Fibroblast of lung (primary cell): ENCODE data around the gene COL24A1.

Experiments used
- CTCF ChIP-seq, 2 donors: IDR thresholded peaks in 1 of 2; conservative IDR thresholded peaks in 1 of 2; 1 replicate in 1 of 2; 2 replicates in 1 of 2; pipeline ENCODE4 v1.5.1; 2011 to 2012; ENCODE audit warnings: low read length in 2 of 2, control low read depth in 1 of 2, inconsistent platforms in 1 of 2, low read depth in 1 of 2, mild to moderate bottlenecking in 1 of 2
- EZH2 ChIP-seq: IDR thresholded peaks from 2 replicates; pipeline ENCODE4 v1.5.1; 2012; ENCODE audit warnings: low read length, control low read depth, mild to moderate bottlenecking; ENCODE audit errors: missing control alignments

GRCh38 chr1:85748120-85748519, 408.5 kb downstream of the COL24A1 start:
- no peak for TF ChIP-seq EZH2
- TF ChIP-seq CTCF (conservative IDR thresholded peaks at IDR 0.05 in 1 of 2, IDR thresholded peaks at IDR 0.05 in 1 of 2; ENCODE audit: low read depth in 1 of 2, low read length in 2 of 2): no peak
